ENCODE results near the gene ARID5B. TPM values are rescaled to one million over a fixed set of nuclear protein-coding genes. Genes with fewer than 3 reads are reported as not detected.
A peak's percentile ranks its signal among the peaks of the same experiment; 100 is the strongest.

ARID5B gene
- total and polyA plus RNA-seq, 2 experiments from 2014 or later = 53.2 to 55.0 TPM

DNA sequence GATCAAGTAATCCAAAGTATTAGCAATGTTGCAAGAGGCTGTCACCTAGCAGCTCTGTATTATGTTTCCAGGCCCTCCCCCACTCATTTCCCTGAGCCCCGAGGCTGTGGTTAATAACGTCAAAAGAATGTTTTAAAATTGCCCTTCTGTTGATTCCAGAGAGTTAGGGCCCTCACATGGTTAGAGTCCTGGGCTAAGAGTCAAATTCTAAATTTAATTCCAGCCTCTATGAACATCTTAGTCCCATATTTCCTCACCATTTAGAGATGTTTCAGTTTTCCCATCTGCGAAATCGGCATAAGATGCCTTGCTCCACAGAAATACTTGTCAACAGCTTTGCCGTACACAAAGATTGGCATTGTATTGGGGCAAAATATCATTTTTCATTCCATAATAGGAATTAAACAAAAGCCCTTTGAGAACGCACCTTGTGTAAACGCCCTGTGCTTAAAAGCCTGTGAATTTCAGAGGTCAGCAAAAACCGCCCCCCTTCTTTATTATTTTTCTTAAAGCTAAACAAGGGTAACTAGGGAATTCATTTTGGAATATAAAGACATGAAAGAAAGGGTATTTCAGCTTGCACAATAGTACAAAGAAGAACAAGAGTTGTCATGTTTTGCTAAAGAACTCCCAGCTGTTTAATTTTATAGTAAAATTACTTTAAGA is 135.8 kb downstream of the ARID5B start:
- 48% methylated on average over 8 of the region's 8 CpGs for WGBS (ENCODE audit: low lambda C conversion rate, missing lambda C conversion rate)
- peaks cover 82% of the 10 kb centered on the region for H3K79me2 ChIP-seq
- TF ChIP-seq EZH2 (IDR thresholded peaks at IDR 0.05; ENCODE audit: borderline replicate concordance) (no peak), EZH2phosphoT487 (IDR thresholded peaks at IDR 0.05; ENCODE audit: low read depth, severe bottlenecking, unreplicated experiment) (no peak)
- TF ChIP-seq, protein P1, sequence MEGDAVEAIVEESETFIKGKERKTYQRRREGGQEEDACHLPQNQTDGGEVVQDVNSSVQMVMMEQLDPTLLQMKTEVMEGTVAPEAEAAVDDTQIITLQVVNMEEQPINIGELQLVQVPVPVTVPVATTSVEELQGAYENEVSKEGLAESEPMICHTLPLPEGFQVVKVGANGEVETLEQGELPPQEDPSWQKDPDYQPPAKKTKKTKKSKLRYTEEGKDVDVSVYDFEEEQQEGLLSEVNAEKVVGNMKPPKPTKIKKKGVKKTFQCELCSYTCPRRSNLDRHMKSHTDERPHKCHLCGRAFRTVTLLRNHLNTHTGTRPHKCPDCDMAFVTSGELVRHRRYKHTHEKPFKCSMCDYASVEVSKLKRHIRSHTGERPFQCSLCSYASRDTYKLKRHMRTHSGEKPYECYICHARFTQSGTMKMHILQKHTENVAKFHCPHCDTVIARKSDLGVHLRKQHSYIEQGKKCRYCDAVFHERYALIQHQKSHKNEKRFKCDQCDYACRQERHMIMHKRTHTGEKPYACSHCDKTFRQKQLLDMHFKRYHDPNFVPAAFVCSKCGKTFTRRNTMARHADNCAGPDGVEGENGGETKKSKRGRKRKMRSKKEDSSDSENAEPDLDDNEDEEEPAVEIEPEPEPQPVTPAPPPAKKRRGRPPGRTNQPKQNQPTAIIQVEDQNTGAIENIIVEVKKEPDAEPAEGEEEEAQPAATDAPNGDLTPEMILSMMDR (IDR thresholded peaks at IDR 0.05; ENCODE audit: poor library complexity) = no peak
- H3K27me3 ChIP-seq = no peaks in the 10 kb centered on the region
- H2AFZ ChIP-seq = no peak overlapping the region
- no peaks in the 10 kb centered on the region for H3K9me3 ChIP-seq (ENCODE audit: low read depth)
- H3K4me1 ChIP-seq (ENCODE audit: insufficient read depth) = peaks cover 62% of the 10 kb centered on the region
- H4K20me1 ChIP-seq (ENCODE audit: insufficient read depth, poor library complexity, severe bottlenecking) = no peaks in the 10 kb centered on the region
- peak overlapping the region; percentile 88 for H3K27ac ChIP-seq
- no peaks in the 10 kb centered on the region for H3K9me2 ChIP-seq (replicated peaks; ENCODE audit: insufficient read depth)
- H3K36me3 ChIP-seq (replicated peaks; ENCODE audit: insufficient read depth, low read depth) = no peaks in the 10 kb centered on the region
- H3K4me2 ChIP-seq = peak overlapping the region; percentile 65
- DNase-seq (ENCODE audit: low spot score) = no peak
- no peak overlapping the region for H3K4me3 ChIP-seq

DNA sequence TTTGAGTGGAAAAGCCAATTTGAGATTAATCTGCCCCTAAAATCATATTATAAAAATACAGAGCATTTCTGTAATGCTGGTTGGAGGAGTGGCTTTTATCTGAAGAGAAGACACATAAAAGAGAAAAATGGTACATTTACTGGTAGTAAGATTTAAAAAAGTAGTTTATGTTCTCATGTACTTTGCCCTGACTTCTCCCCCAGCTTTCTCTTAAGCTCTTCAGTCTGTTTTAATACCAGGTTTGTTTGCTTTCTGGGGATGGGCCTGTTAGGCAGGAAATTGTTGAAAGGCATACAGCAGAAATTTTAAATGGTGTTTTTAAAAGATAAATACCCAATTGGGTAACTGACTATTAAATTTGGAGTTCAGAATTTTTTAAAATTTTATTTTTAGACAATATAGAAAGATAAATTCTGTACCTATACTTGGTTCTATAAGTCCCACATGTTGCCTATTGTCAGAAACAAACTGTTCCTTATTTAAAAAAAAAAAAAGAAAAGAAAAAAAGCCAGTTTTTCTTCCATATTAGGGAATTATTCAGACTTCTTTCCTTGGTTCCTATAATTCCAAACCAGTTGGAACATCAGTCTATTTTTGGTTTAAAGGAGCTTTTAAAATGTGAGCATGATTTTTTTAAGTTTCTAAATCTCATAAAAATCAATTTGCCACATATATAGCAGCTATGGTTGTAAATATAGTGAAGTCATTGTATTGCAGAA is 136.6 kb downstream of the ARID5B start:
- H3K27me3 ChIP-seq = no peaks in the 10 kb centered on the region
- peaks cover 80% of the 10 kb centered on the region for H3K79me2 ChIP-seq
- DNase-seq (ENCODE audit: low spot score) = peak; percentile 51
- peaks cover 62% of the 10 kb centered on the region for H3K4me1 ChIP-seq (ENCODE audit: insufficient read depth)
- H3K9me3 ChIP-seq (ENCODE audit: low read depth) = no peaks in the 10 kb centered on the region
- H3K4me3 ChIP-seq = no peak overlapping the region
- H3K4me2 ChIP-seq = peak overlapping the region; percentile 65
- no peaks in the 10 kb centered on the region for H4K20me1 ChIP-seq (ENCODE audit: insufficient read depth, poor library complexity, severe bottlenecking)
- no peaks in the 10 kb centered on the region for H3K36me3 ChIP-seq (replicated peaks; ENCODE audit: insufficient read depth, low read depth)
- TF ChIP-seq EZH2phosphoT487 (IDR thresholded peaks at IDR 0.05; ENCODE audit: low read depth, severe bottlenecking, unreplicated experiment) (no peak), EZH2 (IDR thresholded peaks at IDR 0.05; ENCODE audit: borderline replicate concordance) (no peak)
- TF ChIP-seq, protein P1 (IDR thresholded peaks at IDR 0.05; ENCODE audit: poor library complexity) = no peak
- no peak overlapping the region for H2AFZ ChIP-seq
- peak overlapping the region; percentile 88 for H3K27ac ChIP-seq
- no peaks in the 10 kb centered on the region for H3K9me2 ChIP-seq (replicated peaks; ENCODE audit: insufficient read depth)

DNA sequence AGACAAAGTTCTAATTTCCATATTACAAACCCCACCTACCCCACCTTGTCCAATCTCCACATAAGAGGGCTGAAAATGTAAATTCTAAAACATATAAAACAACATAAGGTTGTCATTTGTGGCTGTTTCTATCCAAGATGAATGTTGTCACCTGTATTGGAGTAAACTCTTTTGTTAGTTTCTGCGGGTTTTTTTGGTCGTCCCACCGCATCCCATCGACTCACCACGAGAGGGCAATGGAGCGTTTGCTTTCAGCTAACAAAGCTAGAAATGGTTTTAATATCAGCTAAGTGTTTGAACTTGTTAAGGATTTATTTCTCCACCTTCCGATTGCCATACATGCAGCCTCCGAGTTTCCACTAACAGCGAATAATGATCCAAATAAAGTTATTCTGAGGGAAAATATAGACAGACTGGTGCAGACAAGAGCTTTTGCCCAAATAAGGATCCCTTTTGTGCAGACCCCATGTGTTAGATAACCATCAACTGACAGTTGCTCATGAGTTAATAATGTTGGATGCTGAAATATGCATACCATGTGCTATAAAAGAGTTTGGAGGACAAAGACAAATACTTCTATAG is 137.2 kb downstream of the ARID5B start:
- Histone ChIP-seq H2AFZ (no peak overlapping the region), H3K9me3 (ENCODE audit: low read depth) (no peaks in the 10 kb centered on the region), H3K4me3 (no peak overlapping the region), H3K9me2 (replicated peaks; ENCODE audit: insufficient read depth) (no peaks in the 10 kb centered on the region), H3K36me3 (replicated peaks; ENCODE audit: insufficient read depth, low read depth) (no peaks in the 10 kb centered on the region), H3K79me2 (peaks cover 78% of the 10 kb centered on the region), H3K27me3 (no peaks in the 10 kb centered on the region), H3K4me1 (ENCODE audit: insufficient read depth) (peaks cover 68% of the 10 kb centered on the region), H3K27ac (peak overlapping the region; percentile 88), H3K4me2 (peak overlapping the region; percentile 65), H4K20me1 (ENCODE audit: insufficient read depth, poor library complexity, severe bottlenecking) (no peaks in the 10 kb centered on the region)
- no peak for TF ChIP-seq EZH2phosphoT487 (IDR thresholded peaks at IDR 0.05; ENCODE audit: low read depth, severe bottlenecking, unreplicated experiment)
- TF ChIP-seq, protein P1 (IDR thresholded peaks at IDR 0.05; ENCODE audit: poor library complexity) = peak; percentile 92
- DNase-seq (ENCODE audit: low spot score) = peak; percentile 83
- 4% methylated on average over 9 of the region's 9 CpGs for WGBS (ENCODE audit: low lambda C conversion rate, missing lambda C conversion rate)
